Thyroid gland (tissue), 4 donors: ENCODE data around the gene PTPN4.

Experiments used
- CTCF ChIP-seq, 6 experiments: fragments of 200-600 bp in 3 of 6; fragments of 450-650 bp in 3 of 6; sonication (generic) in 3 of 6; IDR thresholded peaks; one replicate each; pipeline ENCODE4 v1.5.1; 2016 to 2019; ENCODE audit warnings: antibody characterized with exemption in 6 of 6, mild to moderate bottlenecking in 2 of 6, inconsistent platforms in 1 of 6, moderate library complexity in 1 of 6
- POLR2A ChIP-seq, 2 donors: fragments of 450-650 bp; IDR thresholded peaks; one replicate each; pipeline ENCODE4 v1.6.1; 2017; ENCODE audit warnings: antibody characterized with exemption in 2 of 2, mild to moderate bottlenecking in 2 of 2, moderate library complexity in 1 of 2

- TF ChIP-seq CTCF (IDR thresholded peaks at IDR 0.05) (no peak), POLR2A (IDR thresholded peaks at IDR 0.05) (no peak)
Observed at GRCh38 chr2:119921825-119922224, 162.1 kb downstream of the PTPN4 start.
